HepG2 (cell line): Measurements from ENCODE around the gene SLU7. TPM values are rescaled to one million over a fixed set of nuclear protein-coding genes. Genes with fewer than 3 reads are reported as not detected.

ENCODE experiments used
- ATAC-seq: fragments of 200-7000 bp; cut with Tn5 transposase; 3 replicates; pipeline ENCODE4 v1.9.1; 2020; ENCODE audit warnings: mild to moderate bottlenecking, moderate library complexity
- BruUV-seq: library from RNA; stranded (reverse); fragments of 400-500 nt; replicated peaks from 2 replicates; lab custom pipeline; 2021; lab: Mats Ljungman, UMichigan
- CTCF ChIA-PET: fragments of 300-600 bp; formaldehyde crosslinking; extraction: SDS; loops from one replicate; lab custom pipeline; 2021; ENCODE audit warnings: low total read pairs, inconsistent platforms, low intra/inter-chr PET ratio; lab: Yijun Ruan, JAX
- POLR2A ChIA-PET: fragments of 350-600 bp; sonication (Branson Sonifier 250); formaldehyde crosslinking; loops from one replicate; lab custom pipeline; 2020; ENCODE audit warnings: antibody characterized with exemption, inconsistent platforms; lab: Yijun Ruan, JAX
- DNase-seq: peaks from one replicate; pipeline ENCODE4 v3.0.0-alpha.2; 2015; ENCODE audit warnings: low spot score
- FAIRE-seq: peaks from 3 replicates; lab custom pipeline; 2011; peaks lifted over from hg19 to GRCh38; lab: Jason Lieb, UNC
- H2AFZ ChIP-seq: one replicate; pipeline ENCODE4 v1.6.1; 2011; ENCODE audit warnings: low read length, inconsistent platforms
- H3K27ac ChIP-seq: fragments of 300-600 bp; 3 replicates; pipeline ENCODE4 v1.8.0; 2011; ENCODE audit warnings: mixed run types, mild to moderate bottlenecking, mixed read lengths, low read length, inconsistent platforms; ENCODE audit not compliant: insufficient read depth; ENCODE audit errors: extremely low read length
- H3K27me3 ChIP-seq, 2 experiments: fragments of 200-600 bp in 1 of 2; 2 replicates in 1 of 2; 3 replicates in 1 of 2; pipeline versions ENCODE4 v1.6.0 to v1.8.0; 2011; ENCODE audit warnings: low read length in 2 of 2, mild to moderate bottlenecking in 2 of 2, moderate library complexity in 2 of 2, inconsistent platforms in 1 of 2; ENCODE audit not compliant: insufficient read depth in 2 of 2, control insufficient read depth in 1 of 2
- H3K36me3 ChIP-seq, 2 experiments: fragments of 200-600 bp in 1 of 2; replicated peaks in 1 of 2; 2 replicates in 1 of 2; 3 replicates in 1 of 2; pipeline versions ENCODE4 v1.5.1 to v1.8.0; 2011; ENCODE audit warnings: low read length in 2 of 2, inconsistent platforms in 1 of 2; ENCODE audit not compliant: insufficient read depth in 2 of 2, control insufficient read depth in 1 of 2
- H3K4me1 ChIP-seq: 2 replicates; pipeline ENCODE4 v1.5.1; 2012; ENCODE audit warnings: low read length, inconsistent platforms; ENCODE audit not compliant: insufficient read depth
- H3K4me2 ChIP-seq: 2 replicates; pipeline ENCODE4 v1.6.0; 2011; ENCODE audit warnings: low read depth, low read length, inconsistent platforms
- H3K4me3 ChIP-seq, 3 experiments: fragments of 200-600 bp in 1 of 3; sonication (generic), shearing (Covaris generic) in 1 of 3; replicated peaks in 1 of 3; 2 replicates each; pipeline ENCODE4 v1.5.1; 2011 to 2016; ENCODE audit warnings: low read length in 3 of 3, inconsistent platforms in 2 of 3, low read depth in 2 of 3, mild to moderate bottlenecking in 2 of 3, control low read depth in 1 of 3, mixed read lengths in 1 of 3; ENCODE audit not compliant: insufficient read depth in 1 of 3
- H3K79me2 ChIP-seq: one replicate; pipeline ENCODE4 v1.6.1; 2011; ENCODE audit warnings: low read length, inconsistent platforms; ENCODE audit not compliant: insufficient read depth
- H3K9ac ChIP-seq: 2 replicates; pipeline ENCODE4 v1.6.0; 2011; ENCODE audit warnings: mild to moderate bottlenecking, low read depth, low read length, inconsistent platforms; ENCODE audit not compliant: insufficient read depth
- H3K9me3 ChIP-seq: 2 replicates; pipeline ENCODE4 v1.5.1; 2012; ENCODE audit warnings: mild to moderate bottlenecking, low read length
- H4K20me1 ChIP-seq: 2 replicates; pipeline ENCODE4 v1.6.0; 2011; ENCODE audit warnings: inconsistent platforms, mild to moderate bottlenecking, low read length, moderate library complexity; ENCODE audit not compliant: insufficient read depth
- ASH2L ChIP-seq: fragments of 300-600, 200-600 bp; sonication (generic); IDR thresholded peaks from 2 replicates; pipeline ENCODE4 v1.7.0; 2017; ENCODE audit warnings: low read depth, mild to moderate bottlenecking, moderate library complexity, mixed read lengths, low read length; ENCODE audit not compliant: insufficient read length
- HIVEP1 ChIP-seq: sonication (generic); formaldehyde crosslinking; IDR thresholded peaks from 2 replicates; pipeline ENCODE4 v1.4.0; 2020; ENCODE audit warnings: mild to moderate bottlenecking, missing genetic modification reagents
- KLF6 ChIP-seq: IDR thresholded peaks from 2 replicates; pipeline ENCODE4 v1.8.0; 2016; ENCODE audit warnings: missing biosample characterization, missing genetic modification reagents
- MAZ ChIP-seq, 2 experiments: sonication (generic) in 1 of 2; formaldehyde crosslinking in 1 of 2; IDR thresholded peaks; 2 replicates each; pipeline versions ENCODE4 v1.5.0 to v1.6.1; 2012 to 2020; ENCODE audit warnings: low read depth in 2 of 2, mild to moderate bottlenecking in 2 of 2, borderline replicate concordance in 1 of 2, improper control_type of control experiment in 1 of 2, low read length in 1 of 2, missing genetic modification reagents in 1 of 2, moderate library complexity in 1 of 2
- MED1 ChIP-seq: sonication (generic); formaldehyde crosslinking; IDR thresholded peaks from 2 replicates; pipeline ENCODE4 v1.4.0; 2020; ENCODE audit warnings: missing genetic modification reagents
- MXI1 ChIP-seq: IDR thresholded peaks from 3 replicates; pipeline ENCODE4 v1.6.1; 2012; ENCODE audit warnings: low read depth, low read length, inconsistent platforms, borderline replicate concordance
- PHF5A ChIP-seq: IDR thresholded peaks from one replicate; pipeline ENCODE4 v1.6.1; 2018; ENCODE audit warnings: low read depth, missing genetic modification reagents; ENCODE audit not compliant: unreplicated experiment
- RFX1 ChIP-seq: fragments of 450-650 bp; IDR thresholded peaks from 2 replicates; pipeline ENCODE4 v1.6.1; 2017
- SAP130 ChIP-seq: IDR thresholded peaks from 2 replicates; pipeline ENCODE4 v1.6.1; 2016; ENCODE audit warnings: low read depth
- SRY ChIP-seq: sonication (generic); formaldehyde crosslinking; IDR thresholded peaks from 2 replicates; pipeline ENCODE4 v1.8.0; 2022; ENCODE audit warnings: mild to moderate bottlenecking, missing genetic modification reagents
- ZFP90 ChIP-seq: sonication (generic); formaldehyde crosslinking; IDR thresholded peaks from 2 replicates; pipeline ENCODE4 v1.8.0; 2022; ENCODE audit warnings: missing genetic modification reagents, mild to moderate bottlenecking, inconsistent platforms, borderline replicate concordance
- ZIK1 ChIP-seq: sonication (generic); formaldehyde crosslinking; IDR thresholded peaks from 2 replicates; pipeline ENCODE4 v1.5.0; 2020; ENCODE audit warnings: mild to moderate bottlenecking, low read depth, missing genetic modification reagents, borderline replicate concordance
- ZMAT3 ChIP-seq: sonication (generic); formaldehyde crosslinking; conservative IDR thresholded peaks from 2 replicates; pipeline ENCODE4 v1.7.0; 2021; ENCODE audit warnings: missing genetic modification reagents
- ZMAT5 ChIP-seq: sonication (generic); formaldehyde crosslinking; IDR thresholded peaks from 2 replicates; pipeline ENCODE4 v1.5.0; 2020; ENCODE audit warnings: mild to moderate bottlenecking, low read depth, missing genetic modification reagents, borderline replicate concordance
- ZNF18 ChIP-seq: sonication (generic); formaldehyde crosslinking; IDR thresholded peaks from 2 replicates; pipeline ENCODE4 v1.8.0; 2022; ENCODE audit warnings: mild to moderate bottlenecking, missing genetic modification reagents; ENCODE audit not compliant: insufficient replicate concordance
- ZNF513 ChIP-seq: sonication (generic); formaldehyde crosslinking; conservative IDR thresholded peaks from 2 replicates; pipeline ENCODE4 v1.5.0; 2020; ENCODE audit warnings: missing genetic modification reagents
- ZNF768 ChIP-seq: sonication (generic); formaldehyde crosslinking; IDR thresholded peaks from 2 replicates; pipeline ENCODE4 v1.4.0; 2020; ENCODE audit warnings: missing genetic modification reagents
- WGBS: methylation state at CpG from one replicate; pipeline ENCODE4 v1.1.6; 2017; ENCODE audit warnings: low lambda C conversion rate; 5-methylcytosine and 5-hydroxymethylcytosine counted together
- in situ Hi-C: cut with HindIII; loops from 2 replicates; pipeline ENCODE4 v1.10.0; 2017; ENCODE audit warnings: low pct_unique_long_range_greater_than_20kb; ENCODE audit not compliant: extremely low pct_ligation_motif_present
- intact Hi-C: fragments of 100-400 bp; cut with micrococcal nuclease; formaldehyde crosslinking; loops from one replicate; pipeline ENCODE4 v1.10.0; 2022; ENCODE audit not compliant: unreplicated experiment
- polyA plus RNA-seq, 8 experiments: library from polyadenylated mRNA; depleted of rRNA in 3 of 8; stranded (reverse) in 7 of 8; unstranded in 1 of 8; fragments of >200 nt; fragmentation: Illumina TruSeq in 4 of 8; extraction: Trizol in 4 of 8; gene quantifications; 2 replicates each; pipeline versions ENCODE4 v1.2.1 to v1.2.3, GENCODE V29; 2011 to 2016; ENCODE audit warnings: low read depth in 4 of 8, missing spikeins in 1 of 8, mixed read lengths in 1 of 8; ENCODE audit not compliant: insufficient read depth in 1 of 8
- total RNA-seq, 5 experiments: library from RNA; depleted of rRNA; stranded (reverse); fragments of >200 nt; fragmentation: Illumina TruSeq; extraction: Trizol; gene quantifications; 2 replicates each; pipeline ENCODE4 v1.2.3, GENCODE V29; 2016; ENCODE audit warnings: low read depth in 1 of 5
- TF ChIP-seq, protein P1 (sequence below): sonication (generic); formaldehyde crosslinking; IDR thresholded peaks from 2 replicates; pipeline ENCODE4 v1.8.0; 2022; ENCODE audit warnings: mild to moderate bottlenecking, missing genetic modification reagents, moderate library complexity
- TF ChIP-seq, protein P2 (sequence below): sonication (generic); formaldehyde crosslinking; IDR thresholded peaks from 2 replicates; pipeline ENCODE4 v1.5.0; 2020; ENCODE audit warnings: mild to moderate bottlenecking, missing genetic modification reagents, moderate library complexity

Gene SLU7
- total and polyA plus RNA-seq, 2 of the 13 experiments (the other 11 are each of a cell fraction or from before 2014, with no cell fraction given) = 24.0 to 39.2 TPM

- Histone ChIP-seq H3K36me3 (0 out of 5 replicates have a peak, but pooled peaks cover 0 to under 1% of the 10 kb centered on the region in 2 experiments), H3K4me3 (peak overlapping the region; percentile 29 to 49 (median 39)), H3K9me3 (no peaks in the 10 kb centered on the region), H3K27ac (no peak overlapping the region), H4K20me1 (no peaks in the 10 kb centered on the region), H3K4me2 (peak overlapping the region; percentile 73), H3K4me1 (peaks cover 43% of the 10 kb centered on the region), H3K27me3 (no peaks in the 10 kb centered on the region), H2AFZ (no peak overlapping the region), H3K79me2 (no peaks in the 10 kb centered on the region), H3K9ac (no peak overlapping the region)
- FAIRE-seq (no peak), DNase-seq (peak; percentile 46), ATAC-seq (peak; percentile 81)
- intact Hi-C loops = no loop called here
- BruUV-seq = no TSS peak
- in situ Hi-C loops = loop anchor here (10.0 kb wide), 1 partner anchor 361 kb away; no protein-coding TSS in a partner anchor
- CTCF ChIA-PET = no interaction called here
- WGBS = 2% methylated on average over 7 of the region's 9 CpGs
- POLR2A ChIA-PET = no interaction called here
- TF ChIP-seq ZNF18 (CRISPR knock-in tag) = no peak
- no peak for TF ChIP-seq PHF5A (CRISPR knock-in tag)
- no peak for TF ChIP-seq ASH2L
- no peak for TF ChIP-seq ZFP90
- TF ChIP-seq HIVEP1 = no peak
- no peak for TF ChIP-seq MAZ (IDR thresholded peaks at IDR 0.05; ENCODE audit: borderline replicate concordance, low read depth, low read length)
- no peak for TF ChIP-seq MAZ (CRISPR knock-in tag; IDR thresholded peaks at IDR 0.05; ENCODE audit: low read depth)
- peak; percentile 28; the same call in 1 of the 2 replicates for TF ChIP-seq MED1 (CRISPR knock-in tag)
- no peak for TF ChIP-seq ZNF513 (CRISPR knock-in tag)
- peak; percentile 64; the same call in 1 of the 2 replicates for TF ChIP-seq RFX1
- no peak for TF ChIP-seq KLF6
- TF ChIP-seq ZMAT3 (CRISPR knock-in tag) = no peak
- peak; percentile 72 for TF ChIP-seq SAP130 (CRISPR knock-in tag)
- TF ChIP-seq, protein P1, sequence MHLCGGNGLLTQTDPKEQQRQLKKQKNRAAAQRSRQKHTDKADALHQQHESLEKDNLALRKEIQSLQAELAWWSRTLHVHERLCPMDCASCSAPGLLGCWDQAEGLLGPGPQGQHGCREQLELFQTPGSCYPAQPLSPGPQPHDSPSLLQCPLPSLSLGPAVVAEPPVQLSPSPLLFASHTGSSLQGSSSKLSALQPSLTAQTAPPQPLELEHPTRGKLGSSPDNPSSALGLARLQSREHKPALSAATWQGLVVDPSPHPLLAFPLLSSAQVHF (CRISPR knock-in tag) = no peak
- TF ChIP-seq, protein P2, sequence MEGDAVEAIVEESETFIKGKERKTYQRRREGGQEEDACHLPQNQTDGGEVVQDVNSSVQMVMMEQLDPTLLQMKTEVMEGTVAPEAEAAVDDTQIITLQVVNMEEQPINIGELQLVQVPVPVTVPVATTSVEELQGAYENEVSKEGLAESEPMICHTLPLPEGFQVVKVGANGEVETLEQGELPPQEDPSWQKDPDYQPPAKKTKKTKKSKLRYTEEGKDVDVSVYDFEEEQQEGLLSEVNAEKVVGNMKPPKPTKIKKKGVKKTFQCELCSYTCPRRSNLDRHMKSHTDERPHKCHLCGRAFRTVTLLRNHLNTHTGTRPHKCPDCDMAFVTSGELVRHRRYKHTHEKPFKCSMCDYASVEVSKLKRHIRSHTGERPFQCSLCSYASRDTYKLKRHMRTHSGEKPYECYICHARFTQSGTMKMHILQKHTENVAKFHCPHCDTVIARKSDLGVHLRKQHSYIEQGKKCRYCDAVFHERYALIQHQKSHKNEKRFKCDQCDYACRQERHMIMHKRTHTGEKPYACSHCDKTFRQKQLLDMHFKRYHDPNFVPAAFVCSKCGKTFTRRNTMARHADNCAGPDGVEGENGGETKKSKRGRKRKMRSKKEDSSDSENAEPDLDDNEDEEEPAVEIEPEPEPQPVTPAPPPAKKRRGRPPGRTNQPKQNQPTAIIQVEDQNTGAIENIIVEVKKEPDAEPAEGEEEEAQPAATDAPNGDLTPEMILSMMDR = no peak
- TF ChIP-seq SRY (CRISPR knock-in tag) = no peak
- TF ChIP-seq ZNF768 (CRISPR knock-in tag) = no peak
- peak; percentile 37; the same call in 1 of the 3 replicates for TF ChIP-seq MXI1
- no peak for TF ChIP-seq ZIK1 (CRISPR knock-in tag)
- TF ChIP-seq ZMAT5 = no peak
These were observed 15.2 kb upstream of the SLU7 start for GRCh38 chr5:160434022-160434531.
